ENCODE results near the gene FOXJ1.

Gene FOXJ1

GRCh38 chr17:76157759-76158158, 16.7 kb upstream of the FOXJ1 start:
- Histone ChIP-seq H3K9me3 (ENCODE audit: control insufficient read depth, insufficient read depth, low read depth, low read length) (no peaks in the 10 kb centered on the region), H3K27ac (ENCODE audit: extremely low read depth, low read depth, low read length) (no peak overlapping the region), H3K36me3 (ENCODE audit: control insufficient read depth in 2 of 2, insufficient read depth in 1 of 2, low read length in 2 of 2) (peaks cover 5 to 68% of the 10 kb centered on the region in 2 experiments), H3K4me3 (ENCODE audit: low read depth, low read length) (no peak overlapping the region), H3K4me1 (ENCODE audit: control insufficient read depth, insufficient read depth, low read length) (no peaks in the 10 kb centered on the region)
- no peak for TF ChIP-seq KLF9 (tag by site-specific recombination; IDR thresholded peaks at IDR 0.05; ENCODE audit: low read depth)
- TF ChIP-seq AEBP2 (tag by site-specific recombination; IDR thresholded peaks at IDR 0.05; ENCODE audit: borderline replicate concordance), result no peak
- no peak for TF ChIP-seq ZNF155 (tag by site-specific recombination; IDR thresholded peaks at IDR 0.05)
- TF ChIP-seq ZNF501 (tag by site-specific recombination; IDR thresholded peaks at IDR 0.05), result no peak
- no peak for TF ChIP-seq ZNF626 (tag by site-specific recombination; IDR thresholded peaks at IDR 0.05)
- TF ChIP-seq ZNF692 (tag by site-specific recombination; IDR thresholded peaks at IDR 0.05), result no peak
- TF ChIP-seq GFI1B (tag by site-specific recombination; IDR thresholded peaks at IDR 0.05), result no peak
- TF ChIP-seq ZNF624 (tag by site-specific recombination; IDR thresholded peaks at IDR 0.05), result no peak
- TF ChIP-seq ZBTB44 (tag by site-specific recombination; IDR thresholded peaks at IDR 0.05), result no peak
- no peak for TF ChIP-seq ZNF214 (tag by site-specific recombination; IDR thresholded peaks at IDR 0.05; ENCODE audit: borderline replicate concordance)
- no peak for TF ChIP-seq ZNF548 (tag by site-specific recombination; IDR thresholded peaks at IDR 0.05)
- no peak for TF ChIP-seq MYNN (tag by site-specific recombination; IDR thresholded peaks at IDR 0.05; ENCODE audit: borderline replicate concordance)
- no peak for TF ChIP-seq OSR2 (tag by site-specific recombination; IDR thresholded peaks at IDR 0.05)
- no peak for TF ChIP-seq ELK4 (IDR thresholded peaks at IDR 0.05; ENCODE audit: borderline replicate concordance, low read depth, low read length)
- TF ChIP-seq ZNF426 (tag by site-specific recombination; IDR thresholded peaks at IDR 0.05), result no peak
- no peak for TF ChIP-seq YY1 (tag by site-specific recombination; IDR thresholded peaks at IDR 0.05)
- no peak for TF ChIP-seq ZNF621 (tag by site-specific recombination; IDR thresholded peaks at IDR 0.05)
- no peak for TF ChIP-seq GLIS2 (tag by site-specific recombination; IDR thresholded peaks at IDR 0.05)
- ChIA-PET CTCF (interaction anchor here (0.6 to 3.8 kb wide), 8 partner anchors 11 to 240 kb away, joined by 3 to 17 read pairs (median 4); no protein-coding TSS in a partner anchor), POLR2A (no interaction called here)

GRCh38 chr17:76156662-76156991, 15.6 kb upstream of the FOXJ1 start:
- ChIA-PET CTCF (interaction anchor here (0.5 to 3.8 kb wide), 6 partner anchors 19 to 159 kb away, joined by 3 to 17 read pairs (median 5); no protein-coding TSS in a partner anchor), POLR2A (no interaction called here)
- TF ChIP-seq ZNF596 (tag by site-specific recombination; IDR thresholded peaks at IDR 0.05), result no peak
- TF ChIP-seq ZNF530 (tag by site-specific recombination; IDR thresholded peaks at IDR 0.05; ENCODE audit: low read depth), result no peak
- TF ChIP-seq ZNF394 (tag by site-specific recombination; IDR thresholded peaks at IDR 0.05; ENCODE audit: borderline replicate concordance), result no peak
- TF ChIP-seq ZSCAN18 (tag by site-specific recombination; IDR thresholded peaks at IDR 0.05), result no peak
- no peak for TF ChIP-seq ZNF548 (tag by site-specific recombination; IDR thresholded peaks at IDR 0.05)
- no peak for TF ChIP-seq ZNF621 (tag by site-specific recombination; IDR thresholded peaks at IDR 0.05)
- TF ChIP-seq ZNF837 (tag by site-specific recombination; IDR thresholded peaks at IDR 0.05), result no peak
- TF ChIP-seq OSR2 (tag by site-specific recombination; IDR thresholded peaks at IDR 0.05), result no peak
- no peak for TF ChIP-seq ZNF76 (tag by site-specific recombination; IDR thresholded peaks at IDR 0.05; ENCODE audit: borderline replicate concordance, low read depth)
- TF ChIP-seq ZNF843 (tag by site-specific recombination; IDR thresholded peaks at IDR 0.05), result no peak
- no peak for TF ChIP-seq ZNF426 (tag by site-specific recombination; IDR thresholded peaks at IDR 0.05)
- TF ChIP-seq KLF16 (tag by site-specific recombination; IDR thresholded peaks at IDR 0.05), result no peak
- no peak for TF ChIP-seq ZNF626 (tag by site-specific recombination; IDR thresholded peaks at IDR 0.05)
- TF ChIP-seq OVOL3 (tag by site-specific recombination; IDR thresholded peaks at IDR 0.05), result no peak
- TF ChIP-seq ZBTB21 (tag by site-specific recombination; IDR thresholded peaks at IDR 0.05), result no peak
- TF ChIP-seq ZNF792 (tag by site-specific recombination; IDR thresholded peaks at IDR 0.05), result no peak
- H3K27ac ChIP-seq (ENCODE audit: extremely low read depth, low read depth, low read length), result no peak overlapping the region
- H3K4me3 ChIP-seq (ENCODE audit: low read depth, low read length), result no peak overlapping the region
- H3K36me3 ChIP-seq (ENCODE audit: control insufficient read depth in 2 of 2, insufficient read depth in 1 of 2, low read length in 2 of 2), result peaks cover 3 to 70% of the 10 kb centered on the region in 2 experiments; a peak in 2 of 3 replicates
- H3K4me1 ChIP-seq (ENCODE audit: control insufficient read depth, insufficient read depth, low read length), result no peaks in the 10 kb centered on the region
- H3K9me3 ChIP-seq (ENCODE audit: control insufficient read depth, insufficient read depth, low read depth, low read length), result no peaks in the 10 kb centered on the region

Measured in HEK293 (cell line).